ENCODE results near the gene MPST.

Gene MPST

DNA sequence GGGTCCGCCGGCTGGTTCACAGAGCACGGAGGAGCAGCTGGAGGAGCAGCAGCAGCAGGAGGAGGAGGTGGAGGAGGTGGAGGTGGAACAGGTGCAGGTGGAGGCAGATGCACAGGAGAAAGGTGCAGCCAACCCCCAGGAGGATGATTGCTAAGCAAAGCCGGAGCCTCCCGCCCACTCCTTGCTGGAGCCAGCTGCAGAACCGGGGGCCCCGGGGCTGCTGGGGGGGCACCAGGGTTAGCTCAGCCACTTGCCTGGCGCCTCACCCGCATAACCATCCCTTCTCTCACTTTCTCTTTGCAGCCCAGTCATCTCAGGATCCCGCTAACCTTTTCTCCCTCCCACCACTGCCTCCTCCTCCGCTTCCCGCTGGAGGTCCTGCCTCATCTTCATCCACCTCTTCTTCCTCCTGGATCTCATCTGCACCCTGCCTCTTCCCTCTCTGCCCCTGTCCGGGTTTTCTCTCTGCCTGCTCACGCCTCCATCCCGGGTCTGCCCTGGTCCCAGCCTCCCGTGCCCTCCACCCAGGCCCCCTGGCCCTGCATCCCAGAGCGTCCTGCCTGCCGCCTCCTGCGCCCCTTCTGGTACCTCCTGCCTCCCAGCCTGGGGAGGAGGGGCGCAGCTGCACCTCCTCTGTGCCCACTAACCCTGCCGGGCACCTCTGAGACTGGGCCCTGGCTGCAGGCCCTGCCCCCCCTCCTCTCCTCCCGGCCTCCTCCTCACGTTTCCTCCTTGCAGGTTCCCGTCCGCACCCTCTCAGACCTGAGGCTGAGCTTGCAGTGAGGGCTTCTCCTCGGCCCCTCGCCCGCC is 41.5 kb downstream of the MPST start:
- DNase-seq (ENCODE audit: low read depth), result no peak
- TF ChIP-seq, protein P1, sequence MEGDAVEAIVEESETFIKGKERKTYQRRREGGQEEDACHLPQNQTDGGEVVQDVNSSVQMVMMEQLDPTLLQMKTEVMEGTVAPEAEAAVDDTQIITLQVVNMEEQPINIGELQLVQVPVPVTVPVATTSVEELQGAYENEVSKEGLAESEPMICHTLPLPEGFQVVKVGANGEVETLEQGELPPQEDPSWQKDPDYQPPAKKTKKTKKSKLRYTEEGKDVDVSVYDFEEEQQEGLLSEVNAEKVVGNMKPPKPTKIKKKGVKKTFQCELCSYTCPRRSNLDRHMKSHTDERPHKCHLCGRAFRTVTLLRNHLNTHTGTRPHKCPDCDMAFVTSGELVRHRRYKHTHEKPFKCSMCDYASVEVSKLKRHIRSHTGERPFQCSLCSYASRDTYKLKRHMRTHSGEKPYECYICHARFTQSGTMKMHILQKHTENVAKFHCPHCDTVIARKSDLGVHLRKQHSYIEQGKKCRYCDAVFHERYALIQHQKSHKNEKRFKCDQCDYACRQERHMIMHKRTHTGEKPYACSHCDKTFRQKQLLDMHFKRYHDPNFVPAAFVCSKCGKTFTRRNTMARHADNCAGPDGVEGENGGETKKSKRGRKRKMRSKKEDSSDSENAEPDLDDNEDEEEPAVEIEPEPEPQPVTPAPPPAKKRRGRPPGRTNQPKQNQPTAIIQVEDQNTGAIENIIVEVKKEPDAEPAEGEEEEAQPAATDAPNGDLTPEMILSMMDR (IDR thresholded peaks at IDR 0.05; ENCODE audit: insufficient read depth, low read depth, low read length, missing control alignments), result no peak
- no peak overlapping the region for H3K4me3 ChIP-seq (ENCODE audit: low read length)

DNA sequence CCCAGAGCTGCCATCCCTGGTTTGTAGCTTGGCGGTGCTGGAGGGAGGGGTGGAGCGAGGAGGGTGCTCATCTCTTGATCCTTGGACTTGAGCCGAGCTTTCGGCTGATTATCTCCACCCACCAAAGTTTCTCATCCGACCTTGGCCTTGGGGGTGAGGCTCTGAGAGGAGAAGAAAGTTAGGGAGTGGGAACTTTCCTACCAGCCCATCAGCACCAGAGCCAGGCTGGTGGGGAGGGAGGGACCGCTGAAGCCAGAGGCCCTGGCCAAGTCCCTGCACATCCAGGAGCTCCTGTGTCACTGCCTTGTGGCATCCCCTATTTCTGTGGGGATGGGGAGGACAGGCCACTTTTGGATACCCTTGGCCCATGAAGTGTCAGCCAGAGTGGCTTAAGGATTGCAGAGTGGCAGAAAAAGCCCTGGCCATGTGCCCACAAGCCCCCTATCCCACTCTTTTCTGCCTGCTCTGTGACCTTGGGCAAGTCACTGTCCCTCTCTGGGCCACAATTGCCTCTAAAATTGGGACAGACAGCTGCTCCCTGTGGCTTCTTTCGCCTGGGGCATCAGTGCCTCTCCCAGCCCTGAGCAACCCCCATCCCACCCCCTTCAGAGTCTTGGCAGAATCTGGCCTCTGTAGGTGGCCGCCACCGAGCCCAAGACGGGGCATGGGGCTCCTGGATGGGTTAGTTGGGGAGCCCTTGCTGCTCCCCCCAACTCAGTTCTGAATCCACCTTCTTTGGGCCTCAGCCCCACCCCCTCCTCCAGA is 42.3 kb downstream of the MPST start:
- no peak for DNase-seq (ENCODE audit: low read depth)
- TF ChIP-seq, protein P1 (IDR thresholded peaks at IDR 0.05; ENCODE audit: insufficient read depth, low read depth, low read length, missing control alignments), result no peak
- no peak overlapping the region for H3K4me3 ChIP-seq (ENCODE audit: low read length)

DNA sequence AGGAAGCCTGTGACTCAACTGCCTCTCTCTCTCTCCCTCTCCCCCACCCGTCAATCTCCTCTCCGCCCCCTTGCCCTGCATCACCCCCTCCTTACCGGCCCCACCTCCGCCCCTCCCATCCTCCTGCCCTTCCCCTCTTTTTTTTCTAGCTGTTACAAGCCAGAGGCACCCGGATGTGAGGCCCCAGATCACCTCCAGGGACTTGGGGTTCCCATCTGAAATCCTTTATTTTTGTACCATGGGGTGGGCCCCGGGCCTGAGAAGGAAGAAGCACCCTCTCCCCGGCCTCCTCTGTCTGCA is 42.8 kb downstream of the MPST start:
- no peak overlapping the region for H3K4me3 ChIP-seq (ENCODE audit: low read length)
- TF ChIP-seq, protein P1 (IDR thresholded peaks at IDR 0.05; ENCODE audit: insufficient read depth, low read depth, low read length, missing control alignments), result no peak
- no peak for DNase-seq (ENCODE audit: low read depth)

DNA sequence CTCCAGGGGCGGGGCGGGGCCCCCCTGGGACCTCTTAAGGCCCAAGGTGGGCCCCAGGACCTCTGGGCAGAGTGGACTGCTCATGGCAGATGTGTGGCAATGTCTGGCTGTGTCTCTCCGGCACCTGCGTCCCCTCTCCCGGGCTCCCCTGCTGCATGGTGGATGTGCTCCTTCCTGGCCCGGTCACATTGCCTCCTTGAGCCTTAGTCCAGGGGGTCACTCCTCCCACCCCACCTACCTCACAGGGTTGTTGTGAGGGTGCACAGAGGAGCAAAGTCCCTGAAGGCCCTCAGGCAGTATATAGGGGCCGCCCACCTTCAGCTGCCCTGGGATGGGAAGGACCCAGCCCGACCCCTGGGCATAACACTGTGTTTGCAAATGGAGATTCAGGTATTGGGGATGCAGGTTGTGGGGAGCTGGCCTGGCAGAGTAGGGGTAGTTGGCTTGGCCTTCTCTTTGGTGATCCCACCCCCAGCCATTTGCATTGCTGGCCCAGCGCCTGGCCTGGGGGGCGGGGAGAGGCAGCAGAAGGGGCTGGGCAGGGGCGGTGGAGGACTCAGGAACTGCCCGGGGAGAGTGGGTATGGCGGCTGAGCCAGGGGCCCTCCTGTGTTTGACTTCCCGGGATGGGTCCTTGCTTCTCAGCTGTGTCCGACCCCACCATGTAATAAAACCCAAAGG is 43.3 kb downstream of the MPST start:
- TF ChIP-seq, protein P1 (IDR thresholded peaks at IDR 0.05; ENCODE audit: insufficient read depth, low read depth, low read length, missing control alignments), result no peak
- H3K4me3 ChIP-seq (ENCODE audit: low read length), result no peak overlapping the region
- DNase-seq (ENCODE audit: low read depth), result no peak

DNA sequence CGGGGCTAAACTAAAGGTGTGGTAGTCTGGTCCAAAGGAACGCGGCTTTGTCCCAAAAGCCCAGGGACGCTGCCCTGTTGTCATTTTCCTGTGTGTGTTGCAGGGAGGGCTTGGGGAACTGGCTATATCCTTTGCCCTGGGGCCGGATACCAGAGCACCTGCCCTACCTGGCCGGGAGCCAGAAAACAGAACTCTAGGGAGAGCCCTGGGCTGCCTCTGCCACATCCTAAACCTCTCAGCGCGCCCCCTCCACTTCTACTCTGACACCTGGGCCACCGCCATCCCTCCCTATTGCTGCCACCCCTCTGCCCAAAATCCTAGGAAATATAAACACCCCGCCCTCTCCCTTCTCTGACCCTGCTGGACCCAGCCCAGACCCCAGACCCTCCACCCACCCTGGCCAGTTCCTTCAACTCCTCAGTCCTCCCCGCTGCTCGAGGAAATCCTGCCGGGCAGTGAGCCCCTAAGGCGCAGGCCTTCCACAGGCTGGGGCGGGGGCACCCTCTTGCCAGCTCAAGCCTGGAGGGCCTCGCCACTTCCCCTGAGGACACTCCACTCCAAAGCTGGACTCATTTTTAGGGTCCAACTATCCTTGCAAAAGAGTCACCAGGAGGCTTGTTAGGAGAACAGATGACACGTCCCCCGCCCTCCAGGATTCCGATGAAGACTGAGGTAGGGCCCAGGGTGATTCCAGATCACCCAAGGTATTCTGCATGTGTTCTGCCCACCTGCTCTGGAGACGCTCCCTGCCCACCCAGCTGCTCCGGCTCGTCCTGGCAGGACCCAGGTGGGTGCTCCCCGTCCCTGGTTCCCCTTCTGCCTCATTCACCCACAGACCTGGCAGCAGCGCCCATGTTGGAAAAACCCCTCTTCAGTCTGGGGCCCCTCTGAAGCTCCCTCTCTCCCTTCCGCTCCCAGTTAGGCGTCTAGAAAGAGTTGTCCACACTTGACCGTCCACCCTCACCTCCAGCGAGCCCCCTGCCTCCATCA is 44.2 kb downstream of the MPST start:
- TF ChIP-seq, protein P1 (IDR thresholded peaks at IDR 0.05; ENCODE audit: insufficient read depth, low read depth, low read length, missing control alignments), result no peak
- no peak for DNase-seq (ENCODE audit: low read depth)
- no peak overlapping the region for H3K4me3 ChIP-seq (ENCODE audit: low read length)

DNA sequence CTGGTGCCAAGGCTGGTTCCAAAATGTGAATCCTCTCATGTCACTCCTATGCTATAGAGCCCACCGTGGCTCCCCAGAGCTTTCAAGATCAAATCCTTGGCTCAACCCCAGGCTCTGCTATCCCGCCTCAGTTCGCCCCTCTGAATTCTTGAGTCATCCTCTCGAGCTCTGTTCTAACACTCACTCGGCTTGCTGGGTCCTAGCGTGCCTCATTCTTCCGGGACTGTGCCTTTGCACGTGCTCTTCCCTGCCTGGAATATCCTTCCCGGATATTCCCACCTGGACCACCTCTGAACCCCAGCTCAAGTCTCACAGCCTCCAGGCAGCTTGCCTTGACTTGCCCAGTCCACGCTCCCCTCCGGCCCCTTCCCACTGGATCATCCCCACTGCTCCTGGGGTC is 45.0 kb downstream of the MPST start:
- TF ChIP-seq, protein P1 (IDR thresholded peaks at IDR 0.05; ENCODE audit: insufficient read depth, low read depth, low read length, missing control alignments), result no peak

More for the DNA sequence above, 45.0 kb downstream of the MPST start:
- no peak overlapping the region for H3K4me3 ChIP-seq (ENCODE audit: low read length)
- DNase-seq (ENCODE audit: low read depth), result no peak

Data from epithelial cell of esophagus (primary cell).